AG09309 (cell line): Measurements from ENCODE around the gene STX5.
A peak's percentile ranks its signal among the peaks of the same experiment; 100 is the strongest.
"Not testable (repeated sequence)": the region's sequence is repeated elsewhere in the genome, so short reads cannot be mapped to it uniquely, and the experiment has no call there.

Experiments
- DNase-seq: peaks from one replicate; pipeline ENCODE4 v3.0.0-alpha.2; 2010; ENCODE audit warnings: low read depth
- H3K4me3 ChIP-seq: 2 replicates; pipeline ENCODE4 v1.5.1; 2011; ENCODE audit warnings: mild to moderate bottlenecking, low read depth, low read length, moderate library complexity; ENCODE audit not compliant: control insufficient read depth
- CTCF ChIP-seq: IDR thresholded peaks from 2 replicates; pipeline ENCODE4 v1.5.1; 2011; ENCODE audit warnings: mild to moderate bottlenecking, low read depth, low read length, inconsistent platforms; ENCODE audit not compliant: insufficient read depth, control insufficient read depth; ENCODE audit errors: missing control alignments

Gene STX5

GRCh38 chr11:62777389-62777788 is 54.5 kb downstream of the STX5 start:
- no peak for DNase-seq
- TF ChIP-seq CTCF, result no peak
- H3K4me3 ChIP-seq, result no peak overlapping the region

- H3K4me3 ChIP-seq, result no peak overlapping the region
- no peak for TF ChIP-seq CTCF
- DNase-seq, result no peak
Observed at GRCh38 chr11:62775646-62776045, 56.2 kb downstream of the STX5 start.

GRCh38 chr11:62774407-62774806 is 57.4 kb downstream of the STX5 start:
- H3K4me3 ChIP-seq, result no peak overlapping the region
- TF ChIP-seq CTCF, result no peak
- DNase-seq, result no peak

DNA sequence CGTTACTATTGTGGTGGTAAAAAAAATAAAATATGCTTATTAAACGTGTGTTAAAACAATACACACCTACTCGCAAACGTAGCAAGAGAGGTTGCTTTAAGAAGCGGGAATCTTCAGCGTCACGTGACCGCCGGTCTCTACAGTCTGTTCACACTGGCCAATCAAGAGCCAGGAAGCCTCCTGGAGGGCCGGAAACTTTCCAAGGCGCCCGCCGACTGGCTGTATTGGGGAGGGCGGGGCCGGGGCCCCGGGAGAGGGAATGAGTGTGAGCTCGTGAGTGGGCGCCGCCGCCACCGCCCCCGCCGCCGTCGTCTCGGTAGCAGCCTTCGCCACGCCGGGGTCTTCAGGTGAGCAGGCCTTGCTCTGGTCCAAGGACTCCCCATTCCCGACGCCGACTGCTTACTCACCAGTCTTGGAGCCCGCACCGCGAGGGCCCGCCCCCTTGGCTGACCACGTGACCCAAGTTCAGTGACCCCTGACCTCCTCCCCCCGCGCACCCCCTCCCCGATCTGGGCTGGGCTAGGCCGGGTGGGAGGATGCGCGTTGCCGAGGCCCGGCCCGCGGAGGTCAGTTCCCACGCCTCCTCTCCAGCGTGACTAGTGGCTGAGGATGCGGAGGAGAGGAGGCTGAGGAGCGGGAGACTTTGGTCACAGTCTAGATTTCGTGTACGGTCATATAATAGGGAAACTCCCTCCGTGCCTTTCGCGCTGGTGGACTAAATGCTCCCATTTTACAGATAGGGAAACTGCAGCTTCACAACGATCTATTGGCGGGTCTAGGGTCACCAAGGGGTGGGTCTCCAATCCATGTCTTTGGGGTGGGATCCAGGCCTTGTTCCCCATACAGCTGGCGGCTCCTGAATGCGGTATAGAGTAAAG is 60.5 kb downstream of the STX5 start, which contains the start of gene TAF6L:
Gene TAF6L (plus strand): TSS at position 253 of the 878 bp plus-strand sequence. CDS start 4,388 bp downstream, outside the sequence.
- H3K4me3 ChIP-seq, result peak within 1 kb of the TSS; percentile 59
- DNase-seq, result peak; percentile 70
- no peak for TF ChIP-seq CTCF

GRCh38 chr11:62770778-62771143 is 61.1 kb downstream of the STX5 start:
- TF ChIP-seq CTCF, result no peak
- DNase-seq, result no peak
- H3K4me3 ChIP-seq, result peak overlapping the region; percentile 40

DNA sequence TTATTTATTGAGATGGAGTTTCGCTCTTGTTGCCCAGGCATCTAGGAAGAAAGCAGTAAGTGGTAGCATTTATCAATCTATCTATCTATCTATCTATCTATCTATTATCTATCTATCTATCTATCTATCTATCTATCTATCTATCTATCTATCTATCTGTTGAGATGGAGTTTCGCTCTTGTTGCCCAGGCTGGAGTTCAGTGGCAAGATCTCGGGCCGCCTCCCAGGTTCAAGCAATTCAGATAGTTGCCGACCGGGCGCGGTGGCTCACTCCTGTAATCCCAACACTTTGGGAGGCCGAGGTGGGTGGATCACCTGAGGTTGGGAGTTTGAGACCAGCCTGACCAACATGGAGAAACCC is 71.0 kb downstream of the STX5 start:
- peak overlapping the region; percentile 95 for H3K4me3 ChIP-seq
- not testable (repeated sequence) for DNase-seq

DNA sequence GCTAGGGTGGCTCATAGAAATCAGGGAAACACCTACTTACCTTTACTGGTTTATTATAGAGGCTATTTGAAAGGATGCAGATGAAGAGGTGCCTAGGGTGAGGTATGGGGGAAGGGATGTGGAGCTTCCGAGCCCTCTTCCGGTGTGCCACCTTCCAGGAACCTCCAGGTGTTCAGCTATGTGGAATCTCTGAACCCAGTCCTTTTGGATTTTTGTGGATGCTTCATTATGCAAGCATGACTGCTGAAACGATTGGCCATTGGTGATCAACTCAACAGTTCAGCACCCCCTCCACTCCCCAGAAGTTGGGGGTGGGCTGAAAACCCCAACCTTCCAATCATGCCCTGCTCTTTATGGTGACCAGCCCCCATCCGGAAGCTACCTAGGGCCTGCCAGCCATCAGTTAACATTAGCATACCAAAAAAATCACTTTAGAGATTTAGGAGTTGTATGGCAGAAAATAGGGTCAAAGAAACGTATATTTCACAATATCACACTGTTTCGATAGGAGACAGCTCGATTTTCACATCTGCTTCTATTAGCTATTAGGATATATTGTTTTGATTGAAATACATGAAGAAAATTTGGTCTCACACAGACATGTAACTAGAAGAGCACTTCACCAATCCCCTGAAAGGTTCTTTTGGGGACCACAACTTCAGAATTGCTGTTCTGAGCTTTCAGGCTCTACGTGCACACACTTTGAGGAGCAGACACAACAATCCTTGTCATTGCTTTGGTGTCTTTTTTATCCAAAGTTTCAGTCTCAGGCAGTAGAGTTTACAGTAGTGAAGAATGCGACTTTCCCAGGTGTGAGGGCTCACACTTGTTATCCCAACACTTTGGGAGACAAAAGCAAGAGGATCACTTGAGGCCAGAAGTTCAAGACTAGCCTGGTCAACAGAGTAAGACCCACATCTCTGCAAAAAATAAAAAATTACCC is 73.7 kb downstream of the STX5 start:
- H3K4me3 ChIP-seq, result no peak overlapping the region
- no peak for TF ChIP-seq CTCF
- no peak for DNase-seq
